NCI-H187 (cell line): ENCODE results near the gene CCN5.

ENCODE experiments used
- DNase-seq, 2 experiments: peaks; one replicate each; lab custom pipeline; 2025; lab: John Stamatoyannopoulos, UW

CCN5 gene

GRCh38 chr20:44737116-44737515, 21.9 kb downstream of the CCN5 start:
- no peak for DNase-seq

GRCh38 chr20:44738813-44739477, 23.8 kb downstream of the CCN5 start:
- DNase-seq = peak; percentile 9 to 19

- DNase-seq = no peak
Measured at GRCh38 chr20:44739942-44740341, 24.8 kb downstream of the CCN5 start.

- no peak for DNase-seq
Measured at GRCh38 chr20:44742304-44743079, 27.3 kb downstream of the CCN5 start.

GRCh38 chr20:44743080-44743701, 28.0 kb downstream of the CCN5 start:
- DNase-seq = no peak

GRCh38 chr20:44743916-44744655, 28.9 kb downstream of the CCN5 start:
- no peak for DNase-seq

- DNase-seq = no peak
Measured at GRCh38 chr20:44745122-44745597, 30.0 kb downstream of the CCN5 start.

GRCh38 chr20:44745598-44746366, 30.6 kb downstream of the CCN5 start, which contains the start of gene KCNK15:
Gene KCNK15, plus strand, starts transcription at chr20:44745865. Its CDS starts 46 bp downstream, at chr20:44745911.
- DNase-seq = no peak

GRCh38 chr20:44746367-44747165, 31.4 kb downstream of the CCN5 start:
- peak in 1 of 2 experiments; percentile 33 for DNase-seq

- DNase-seq = peak; percentile 60 to 77
Measured at GRCh38 chr20:44747166-44748004, 32.2 kb downstream of the CCN5 start.

GRCh38 chr20:44748005-44748370, 32.8 kb downstream of the CCN5 start:
- DNase-seq = no peak

GRCh38 chr20:44750081-44750805, 35.1 kb downstream of the CCN5 start:
- DNase-seq = no peak

GRCh38 chr20:44752099-44752931, 37.1 kb downstream of the CCN5 start:
- no peak for DNase-seq

- no peak for DNase-seq
Measured at GRCh38 chr20:44754554-44754953, 39.4 kb downstream of the CCN5 start.

- DNase-seq = no peak
Measured at GRCh38 chr20:44756011-44756688, 41.0 kb downstream of the CCN5 start.

- DNase-seq = no peak
Measured at GRCh38 chr20:44756956-44757355, 41.8 kb downstream of the CCN5 start.
